HG03196 (cell line): ENCODE data around the gene PGM5.
A peak's percentile ranks its signal among the peaks of the same experiment; 100 is the strongest.

Experiments used
- ATAC-seq: cut with Tn5 transposase; IDR thresholded peaks from one replicate; pipeline ENCODE4 v1.9.1; 2021; ENCODE audit not compliant: unreplicated experiment

The PGM5 gene

GRCh38 chr9:68532131-68532530 is 175.7 kb downstream of the PGM5 start:
- no peak for ATAC-seq

GRCh38 chr9:68533678-68534077 is 177.3 kb downstream of the PGM5 start:
- no peak for ATAC-seq

- no peak for ATAC-seq
Measured at GRCh38 chr9:68536876-68537615, 180.6 kb downstream of the PGM5 start.

- ATAC-seq, result no peak
Measured at GRCh38 chr9:68537616-68537880, 181.1 kb downstream of the PGM5 start.

GRCh38 chr9:68538200-68538599 is 181.8 kb downstream of the PGM5 start:
- ATAC-seq, result no peak

GRCh38 chr9:68540712-68541535 is 184.5 kb downstream of the PGM5 start, which contains the start of gene TMEM252:
TMEM252 (minus strand) TSS chr9:68540883; CDS start chr9:68540814, 69 bp downstream.
- no peak for ATAC-seq

- no peak for ATAC-seq
Measured at GRCh38 chr9:68541568-68541967, 185.2 kb downstream of the PGM5 start.

- ATAC-seq, result no peak
Measured at GRCh38 chr9:68545033-68545705, 188.8 kb downstream of the PGM5 start.

- peak; percentile 85 for ATAC-seq
Measured at GRCh38 chr9:68546596-68547390, 190.4 kb downstream of the PGM5 start.

- ATAC-seq, result no peak
Measured at GRCh38 chr9:68547417-68547816, 191.0 kb downstream of the PGM5 start.

GRCh38 chr9:68548241-68548640 is 191.8 kb downstream of the PGM5 start:
- ATAC-seq, result no peak

- ATAC-seq, result no peak
Measured at GRCh38 chr9:68551191-68551590, 194.8 kb downstream of the PGM5 start.

- ATAC-seq, result no peak
Measured at GRCh38 chr9:68552700-68553476, 196.5 kb downstream of the PGM5 start.

GRCh38 chr9:68555437-68556150 is 199.2 kb downstream of the PGM5 start:
- ATAC-seq, result no peak

- ATAC-seq, result no peak
Measured at GRCh38 chr9:68558545-68558944, 202.1 kb downstream of the PGM5 start.

- ATAC-seq, result no peak
Measured at GRCh38 chr9:68560071-68560844, 203.8 kb downstream of the PGM5 start.

GRCh38 chr9:68562461-68562860 is 206.1 kb downstream of the PGM5 start:
- no peak for ATAC-seq

GRCh38 chr9:68567565-68567964 is 211.2 kb downstream of the PGM5 start:
- no peak for ATAC-seq

- no peak for ATAC-seq
Measured at GRCh38 chr9:68574150-68574549, 217.7 kb downstream of the PGM5 start.
